ENCODE measurements around the gene ITPR2. TPM values are rescaled to one million over a fixed set of nuclear protein-coding genes. Genes with fewer than 3 reads are reported as not detected.

Gene ITPR2
- total and polyA plus RNA-seq, 5 experiments from 2014 or later, result 4.6 to 45.9 (median 9.6) TPM

- Mint-ChIP-seq H3K4me1 (peaks cover 29 to 77% (median 64%) of the 10 kb centered on the region in 4 donors), H3K27ac (peak overlapping the region in 6 of 10 donors; percentile 46 to 77 (median 60)), H3K36me3 (no peaks in the 10 kb centered on the region), H3K27me3 (no peaks in the 10 kb centered on the region), H3K9me3 (no peaks in the 10 kb centered on the region), H3K4me3 (peak overlapping the region in 9 of 10 donors; percentile 8 to 82 (median 73))
- DNase-seq, result no peak
- POLR2A ChIA-PET, result no interaction called here
- ATAC-seq, result no peak
Observed at GRCh38 chr12:26830363-26830762, 2.6 kb downstream of the ITPR2 start.

- Mint-ChIP-seq H3K36me3 (no peaks in the 10 kb centered on the region), H3K4me3 (peak overlapping the region in 1 of 10 donors; percentile 30), H3K27me3 (no peaks in the 10 kb centered on the region), H3K4me1 (peaks cover 26 to 71% (median 57%) of the 10 kb centered on the region in 4 donors), H3K9me3 (no peaks in the 10 kb centered on the region), H3K27ac (peak overlapping the region in 2 of 10 donors; percentile 3 to 38)
- ATAC-seq (no peak), DNase-seq (no peak)
- POLR2A ChIA-PET, result no interaction called here
Observed at GRCh38 chr12:26828280-26829073, 4.5 kb downstream of the ITPR2 start.

DNA sequence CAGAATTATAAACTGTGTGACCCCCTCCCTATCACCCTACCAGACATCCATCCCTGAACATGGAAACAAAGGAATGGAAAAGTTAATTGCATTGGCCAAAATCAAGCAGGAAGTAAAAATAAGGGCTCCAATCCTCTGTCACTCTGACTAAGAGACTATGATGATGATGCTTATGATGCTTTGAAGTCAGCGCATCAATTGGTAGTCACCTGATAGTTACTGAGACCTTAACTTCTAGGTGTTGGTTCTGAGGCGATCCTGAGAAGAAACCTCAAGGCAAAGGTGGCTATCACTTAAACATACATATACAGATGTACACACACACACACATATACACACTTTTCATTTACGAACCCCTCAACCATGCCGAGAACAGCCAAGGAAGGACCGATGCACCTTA lies 6.6 kb downstream of the ITPR2 start:
- DNase-seq (no peak), ATAC-seq (no peak)
- Mint-ChIP-seq H3K4me1 (peaks cover 23 to 58% (median 57%) of the 10 kb centered on the region in 4 donors), H3K9me3 (no peaks in the 10 kb centered on the region), H3K27me3 (no peaks in the 10 kb centered on the region), H3K36me3 (no peaks in the 10 kb centered on the region), H3K4me3 (no peak overlapping the region), H3K27ac (no peak overlapping the region)
- POLR2A ChIA-PET, result no interaction called here

DNA sequence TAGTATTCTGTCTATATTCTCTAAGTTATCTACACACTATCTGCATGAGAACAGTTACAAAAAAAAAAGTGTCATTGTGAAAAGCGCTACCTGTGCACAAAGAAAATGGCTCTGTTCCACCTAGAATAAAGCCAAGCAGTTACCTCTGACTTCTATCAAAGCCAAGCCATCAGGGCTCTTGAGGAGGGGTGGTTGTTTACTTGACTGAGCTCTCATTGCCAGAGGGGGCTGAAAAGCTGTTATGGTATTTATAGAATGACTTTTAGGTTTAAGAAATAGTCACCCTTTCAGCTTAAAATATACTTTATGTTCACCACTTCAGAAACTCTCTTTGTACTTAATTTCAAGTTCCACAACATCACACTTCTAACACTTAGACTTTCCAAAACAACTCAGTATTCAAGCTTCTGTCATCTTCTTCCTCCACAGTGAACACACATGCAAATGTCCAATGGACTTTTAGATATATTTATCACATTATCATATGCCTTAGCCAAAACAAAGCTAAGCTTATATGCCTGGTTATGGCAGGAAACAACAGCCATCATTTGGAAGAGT lies 7.5 kb downstream of the ITPR2 start:
- H3K4me1 Mint-ChIP-seq, result peaks cover 19 to 54% (median 50%) of the 10 kb centered on the region in 4 donors

DNA sequence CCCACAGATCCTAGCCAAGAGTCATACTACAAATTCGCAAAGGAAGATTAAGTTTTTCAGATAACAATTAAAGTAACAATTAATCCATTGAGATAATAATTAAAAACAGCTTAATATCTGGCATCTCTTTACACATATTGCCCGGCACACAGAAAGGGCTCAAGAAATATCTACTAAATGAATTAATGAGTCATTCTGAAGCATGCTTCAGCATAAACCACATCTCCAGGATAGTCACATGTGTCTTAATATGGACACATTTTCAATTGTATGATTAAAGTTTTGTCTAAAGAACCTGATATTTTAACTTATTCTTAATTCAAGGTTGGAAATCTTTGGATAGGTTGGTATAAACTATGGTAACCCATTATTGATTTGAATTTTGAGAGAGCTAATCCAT lies 9.6 kb downstream of the ITPR2 start:
- POLR2A ChIA-PET, result no interaction called here
- H3K27me3 Mint-ChIP-seq, result no peaks in the 10 kb centered on the region
- peaks cover 0 to 4% (median 0%) of the 10 kb centered on the region in 3 donors for H3K36me3 Mint-ChIP-seq
- no peaks in the 10 kb centered on the region for H3K9me3 Mint-ChIP-seq
- DNase-seq, result no peak
- H3K4me1 Mint-ChIP-seq, result peaks cover 15 to 36% (median 32%) of the 10 kb centered on the region in 4 donors
- no peak overlapping the region for H3K27ac Mint-ChIP-seq
- no peak overlapping the region for H3K4me3 Mint-ChIP-seq
- ATAC-seq, result no peak

More for the DNA sequence above, 7.5 kb downstream of the ITPR2 start:
- DNase-seq (no peak), ATAC-seq (no peak)
- H3K36me3 Mint-ChIP-seq, result peaks cover 0 to 2% (median 0%) of the 10 kb centered on the region in 3 donors
- H3K27me3 Mint-ChIP-seq, result no peaks in the 10 kb centered on the region
- H3K9me3 Mint-ChIP-seq, result no peaks in the 10 kb centered on the region
- POLR2A ChIA-PET, result interaction anchor here (0.6 to 1.4 kb wide), 2 partner anchors 8 to 1448 kb away, joined by 3 to 4 read pairs; partner anchors contain the start of gene ITPR2
- H3K4me3 Mint-ChIP-seq, result no peak overlapping the region
- H3K27ac Mint-ChIP-seq, result peak overlapping the region in 1 of 10 donors; percentile 15

DNA sequence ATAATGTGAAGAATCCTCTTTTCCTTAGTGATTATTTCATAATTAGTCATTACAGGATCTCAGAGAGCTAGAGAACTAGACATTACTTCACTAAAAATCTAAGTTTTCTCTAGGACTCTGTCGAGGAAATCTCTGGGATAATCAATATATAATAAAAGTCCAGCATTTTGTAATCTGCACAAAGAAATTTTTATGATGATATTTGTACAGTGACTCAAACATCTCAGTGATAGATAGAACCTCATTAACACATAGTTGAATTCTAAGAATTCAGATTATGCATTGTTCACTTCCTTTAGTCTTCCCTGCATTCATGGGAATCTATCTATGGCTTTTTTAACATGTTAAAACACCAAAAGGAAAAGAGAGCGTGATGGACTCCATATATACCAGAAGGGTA lies 11.0 kb downstream of the ITPR2 start:
- ATAC-seq (no peak), DNase-seq (no peak)
- peaks cover 0 to 9% (median 0%) of the 10 kb centered on the region in 3 donors for H3K36me3 Mint-ChIP-seq
- H3K4me3 Mint-ChIP-seq, result no peak overlapping the region
- H3K9me3 Mint-ChIP-seq, result no peaks in the 10 kb centered on the region
- no peak overlapping the region for H3K27ac Mint-ChIP-seq
- POLR2A ChIA-PET, result no interaction called here
- H3K27me3 Mint-ChIP-seq, result no peaks in the 10 kb centered on the region
- peaks cover 13 to 32% (median 24%) of the 10 kb centered on the region in 4 donors for H3K4me1 Mint-ChIP-seq

GRCh38 chr12:26821212-26821701 lies 11.7 kb downstream of the ITPR2 start:
- POLR2A ChIA-PET, result no interaction called here
- peaks cover 10 to 29% (median 21%) of the 10 kb centered on the region in 4 donors for H3K4me1 Mint-ChIP-seq
- DNase-seq, result no peak
- peak overlapping the region in 1 of 10 donors; percentile 7 for H3K27ac Mint-ChIP-seq
- no peak overlapping the region for H3K4me3 Mint-ChIP-seq
- no peaks in the 10 kb centered on the region for H3K9me3 Mint-ChIP-seq
- no peak for ATAC-seq
- no peaks in the 10 kb centered on the region for H3K27me3 Mint-ChIP-seq
- peaks cover 0 to 13% (median 0%) of the 10 kb centered on the region in 3 donors for H3K36me3 Mint-ChIP-seq

DNA sequence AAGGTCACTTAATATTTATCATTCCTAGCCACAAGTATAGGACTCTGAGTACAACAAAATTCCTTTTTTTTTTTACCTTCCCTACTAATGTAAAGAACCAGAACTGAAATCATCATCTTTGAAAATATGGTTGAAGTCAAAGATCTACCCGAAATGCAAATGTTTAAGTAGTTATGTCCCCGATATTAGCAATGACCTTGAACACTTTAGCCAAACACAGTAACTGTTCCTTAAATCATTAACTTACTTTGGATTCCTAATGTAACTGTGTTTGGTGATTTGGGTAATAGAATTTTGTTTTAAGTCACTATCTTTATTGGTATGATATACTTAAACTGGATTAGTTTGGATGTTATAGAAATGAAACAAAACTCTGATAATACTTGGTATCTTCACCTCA lies 14.4 kb downstream of the ITPR2 start:
- no peak overlapping the region for H3K4me3 Mint-ChIP-seq
- H3K27ac Mint-ChIP-seq, result no peak overlapping the region
- H3K4me1 Mint-ChIP-seq, result peaks cover 8 to 18% (median 12%) of the 10 kb centered on the region in 4 donors
- peaks cover 0 to 25% (median 0%) of the 10 kb centered on the region in 3 donors for H3K36me3 Mint-ChIP-seq
- no peak for DNase-seq
- ATAC-seq, result no peak
- no peaks in the 10 kb centered on the region for H3K27me3 Mint-ChIP-seq
- H3K9me3 Mint-ChIP-seq, result no peaks in the 10 kb centered on the region
- POLR2A ChIA-PET, result no interaction called here

DNA sequence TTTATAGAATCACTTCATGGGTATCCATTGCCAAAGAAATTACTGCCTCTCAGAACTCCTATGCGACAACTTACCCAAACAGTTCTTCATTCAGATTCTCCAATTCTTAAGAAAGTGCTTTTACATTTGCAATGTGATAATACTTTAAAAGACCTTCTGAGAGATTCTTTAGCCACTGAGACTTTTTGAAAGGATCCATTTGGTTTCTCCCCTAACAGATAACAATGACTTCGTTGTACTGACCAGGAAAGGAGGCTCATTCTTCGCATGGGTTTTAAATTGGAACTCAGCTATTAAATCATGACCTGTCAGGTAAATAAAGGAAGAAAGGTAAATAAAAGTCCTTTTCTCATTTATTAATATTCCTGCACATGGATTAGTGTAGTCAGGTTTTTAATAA lies 14.8 kb downstream of the ITPR2 start:
- no peak overlapping the region for H3K4me3 Mint-ChIP-seq
- POLR2A ChIA-PET, result no interaction called here
- no peak for ATAC-seq

GRCh38 chr12:26817183-26817591 lies 15.8 kb downstream of the ITPR2 start:
- POLR2A ChIA-PET, result no interaction called here
- Mint-ChIP-seq H3K4me1 (peaks cover 4 to 17% (median 12%) of the 10 kb centered on the region in 4 donors), H3K4me3 (no peak overlapping the region)

More for the DNA sequence above, 14.8 kb downstream of the ITPR2 start:
- no peak for DNase-seq
- H3K9me3 Mint-ChIP-seq, result no peaks in the 10 kb centered on the region
- peaks cover 0 to 27% (median 0%) of the 10 kb centered on the region in 3 donors for H3K36me3 Mint-ChIP-seq
- H3K27ac Mint-ChIP-seq, result no peak overlapping the region
- H3K4me1 Mint-ChIP-seq, result peaks cover 8 to 18% (median 12%) of the 10 kb centered on the region in 4 donors
- H3K27me3 Mint-ChIP-seq, result no peaks in the 10 kb centered on the region

GRCh38 chr12:26813812-26814211 lies 19.2 kb downstream of the ITPR2 start:
- no peak overlapping the region for H3K4me3 Mint-ChIP-seq
- no peaks in the 10 kb centered on the region for H3K9me3 Mint-ChIP-seq
- H3K27me3 Mint-ChIP-seq, result no peaks in the 10 kb centered on the region
- H3K36me3 Mint-ChIP-seq, result peaks cover 0 to 26% (median 3%) of the 10 kb centered on the region in 3 donors
- POLR2A ChIA-PET, result no interaction called here
- H3K27ac Mint-ChIP-seq, result no peak overlapping the region
- DNase-seq (no peak), ATAC-seq (no peak)
- H3K4me1 Mint-ChIP-seq, result peaks cover 8 to 20% (median 16%) of the 10 kb centered on the region in 4 donors

More at GRCh38 chr12:26817183-26817591, 15.8 kb downstream of the ITPR2 start:
- Mint-ChIP-seq H3K9me3 (no peaks in the 10 kb centered on the region), H3K36me3 (peaks cover 0 to 29% (median 3%) of the 10 kb centered on the region in 3 donors), H3K27me3 (no peaks in the 10 kb centered on the region), H3K27ac (peak overlapping the region in 1 of 10 donors; percentile 22)
- ATAC-seq (no peak), DNase-seq (no peak)

DNA sequence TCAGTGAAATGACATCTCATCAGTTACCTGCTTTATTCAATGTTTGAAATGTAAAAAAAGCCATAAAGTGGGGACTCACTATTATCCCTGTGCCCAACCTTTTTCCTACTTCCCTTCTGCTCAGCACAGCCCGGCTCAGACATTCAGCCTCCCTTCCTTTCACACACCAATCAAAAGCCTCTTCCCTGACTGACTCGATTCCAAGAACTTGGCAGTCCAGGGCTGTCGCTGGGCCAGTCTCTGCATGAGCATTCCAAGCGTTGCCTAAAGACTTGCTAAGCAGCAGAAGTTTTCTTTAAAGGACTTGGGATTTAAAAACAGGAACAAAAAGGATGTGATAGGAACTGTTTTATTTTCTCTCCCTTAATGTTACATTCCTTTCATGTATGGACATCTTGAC lies 22.7 kb downstream of the ITPR2 start:
- Mint-ChIP-seq H3K27me3 (no peaks in the 10 kb centered on the region), H3K9me3 (no peaks in the 10 kb centered on the region), H3K27ac (peak overlapping the region in 1 of 10 donors; percentile 38), H3K4me3 (no peak overlapping the region), H3K36me3 (peaks cover 0 to 17% (median 3%) of the 10 kb centered on the region in 3 donors), H3K4me1 (peaks cover 9 to 28% (median 16%) of the 10 kb centered on the region in 4 donors)
- DNase-seq (no peak), ATAC-seq (no peak)
- POLR2A ChIA-PET, result no interaction called here
